NOMO-1 (cell line): Measurements from ENCODE around the gene RPS3.

Experiments
- DNase-seq, 2 experiments: peaks; one replicate each; lab custom pipeline; 2025; ENCODE audit not compliant: unreplicated experiment in 2 of 2; lab: John Stamatoyannopoulos, UW

The RPS3 gene

GRCh38 chr11:75453916-75454655 lies 54.8 kb downstream of the RPS3 start:
- no peak for DNase-seq

- DNase-seq, result no peak
Observed at GRCh38 chr11:75454987-75455386, 55.7 kb downstream of the RPS3 start.
